Adipocyte (in vitro differentiated cells): ENCODE data around the gene FAR2.

Experiments
- DNase-seq: peaks from one replicate; pipeline ENCODE4 v3.0.0-alpha.2; 2015; ENCODE audit warnings: low read depth
- H3K27me3 ChIP-seq: replicated peaks from 2 replicates; pipeline ENCODE4 v1.7.0; 2013; ENCODE audit warnings: mild to moderate bottlenecking, low read length, moderate library complexity; ENCODE audit not compliant: control insufficient read depth, insufficient read depth
- H3K36me3 ChIP-seq: 2 replicates; pipeline ENCODE4 v1.7.0; 2013; ENCODE audit warnings: low read length, mild to moderate bottlenecking, moderate library complexity; ENCODE audit not compliant: control insufficient read depth, insufficient read depth, severe bottlenecking
- H3K4me1 ChIP-seq: 2 replicates; pipeline ENCODE4 v1.7.0; 2013; ENCODE audit warnings: mild to moderate bottlenecking, low read length, moderate library complexity; ENCODE audit not compliant: control insufficient read depth, insufficient read depth
- H3K4me3 ChIP-seq: 2 replicates; pipeline ENCODE4 v1.7.0; 2013; ENCODE audit warnings: mild to moderate bottlenecking, low read length, moderate library complexity
- H3K9ac ChIP-seq: 2 replicates; pipeline ENCODE4 v1.7.0; 2013; ENCODE audit warnings: mild to moderate bottlenecking, low read length, moderate library complexity
- H3K9me3 ChIP-seq: 2 replicates; pipeline ENCODE4 v1.7.0; 2013; ENCODE audit warnings: mild to moderate bottlenecking, low read length, moderate library complexity; ENCODE audit not compliant: control insufficient read depth

Gene FAR2

GRCh38 chr12:29225834-29226233, 76.8 kb downstream of the FAR2 start:
- Histone ChIP-seq H3K4me3 (peak overlapping the region; percentile 65), H3K36me3 (no peaks in the 10 kb centered on the region), H3K4me1 (peaks cover 24% of the 10 kb centered on the region), H3K9ac (peak overlapping the region; percentile 75), H3K9me3 (no peaks in the 10 kb centered on the region), H3K27me3 (no peaks in the 10 kb centered on the region)
- no peak for DNase-seq

- Histone ChIP-seq H3K27me3 (no peaks in the 10 kb centered on the region), H3K9ac (peak overlapping the region; percentile 75), H3K36me3 (no peaks in the 10 kb centered on the region), H3K9me3 (no peaks in the 10 kb centered on the region), H3K4me3 (peak overlapping the region; percentile 65), H3K4me1 (peaks cover 24% of the 10 kb centered on the region)
- DNase-seq = peak; percentile 70
Measured at GRCh38 chr12:29226616-29227015, 77.5 kb downstream of the FAR2 start.

DNA sequence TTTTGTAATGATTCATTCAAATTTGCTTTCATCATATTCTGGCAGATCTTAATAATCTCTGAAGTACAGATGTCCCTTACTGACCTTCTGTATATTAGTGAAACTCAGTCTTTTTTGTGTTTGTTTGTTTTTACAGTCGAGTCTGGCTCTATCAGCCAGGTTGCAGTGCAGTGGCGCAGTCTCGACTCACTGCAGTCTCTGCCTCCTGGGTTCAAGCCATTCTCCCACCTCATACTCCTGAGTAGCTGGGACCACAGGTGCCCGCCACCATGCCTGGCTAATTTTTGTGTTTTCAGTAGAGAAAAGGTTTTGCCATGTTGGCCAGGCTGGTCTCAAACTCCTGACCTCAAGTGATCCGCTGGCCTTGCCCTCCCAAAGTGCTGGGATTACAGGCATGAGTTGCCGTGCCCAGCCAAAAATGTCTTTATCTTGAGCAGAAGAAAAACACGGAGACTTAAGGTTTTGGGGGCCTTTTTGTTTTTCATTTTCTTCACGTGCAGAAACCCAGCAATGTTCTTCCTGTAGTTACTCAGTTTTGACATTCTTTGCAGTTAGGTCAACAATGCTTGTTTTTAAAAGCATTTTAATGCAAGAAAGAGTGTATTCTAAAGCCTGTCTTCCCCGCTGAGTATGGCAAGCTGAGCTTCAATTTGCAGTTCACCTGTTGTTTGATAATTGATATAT, 79.5 kb downstream of the FAR2 start:
- Histone ChIP-seq H3K9ac (no peak overlapping the region), H3K4me3 (no peak overlapping the region)
- peak; percentile 36 for DNase-seq

DNA sequence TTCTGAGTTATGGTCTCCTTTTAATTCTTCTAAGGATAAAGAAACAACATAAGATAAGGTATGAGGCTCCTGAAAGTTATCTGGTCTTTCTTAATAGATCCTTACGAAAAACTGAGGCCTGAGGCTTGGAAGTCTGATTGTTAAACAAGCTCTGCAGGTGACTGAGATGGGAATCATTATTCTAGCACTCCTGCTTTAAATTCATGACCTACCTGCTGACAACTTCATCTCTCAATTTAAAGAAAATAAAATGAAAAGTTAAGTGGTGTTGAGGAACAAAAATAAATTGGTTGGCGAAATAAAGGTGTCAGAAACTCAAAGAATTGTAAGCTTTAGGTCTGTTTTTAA, 80.1 kb downstream of the FAR2 start:
- no peak overlapping the region for H3K9ac ChIP-seq
- H3K4me1 ChIP-seq = peaks cover 17% of the 10 kb centered on the region
- DNase-seq = no peak
- no peak overlapping the region for H3K4me3 ChIP-seq
- no peaks in the 10 kb centered on the region for H3K36me3 ChIP-seq
- H3K9me3 ChIP-seq = no peaks in the 10 kb centered on the region
- H3K27me3 ChIP-seq = no peaks in the 10 kb centered on the region

More for the DNA sequence above, 79.5 kb downstream of the FAR2 start:
- Histone ChIP-seq H3K36me3 (no peaks in the 10 kb centered on the region), H3K27me3 (no peaks in the 10 kb centered on the region), H3K4me1 (peaks cover 19% of the 10 kb centered on the region), H3K9me3 (no peaks in the 10 kb centered on the region)

- no peak for DNase-seq
- no peak overlapping the region for H3K4me3 ChIP-seq
Measured at GRCh38 chr12:29229937-29230336, 80.9 kb downstream of the FAR2 start.

DNA sequence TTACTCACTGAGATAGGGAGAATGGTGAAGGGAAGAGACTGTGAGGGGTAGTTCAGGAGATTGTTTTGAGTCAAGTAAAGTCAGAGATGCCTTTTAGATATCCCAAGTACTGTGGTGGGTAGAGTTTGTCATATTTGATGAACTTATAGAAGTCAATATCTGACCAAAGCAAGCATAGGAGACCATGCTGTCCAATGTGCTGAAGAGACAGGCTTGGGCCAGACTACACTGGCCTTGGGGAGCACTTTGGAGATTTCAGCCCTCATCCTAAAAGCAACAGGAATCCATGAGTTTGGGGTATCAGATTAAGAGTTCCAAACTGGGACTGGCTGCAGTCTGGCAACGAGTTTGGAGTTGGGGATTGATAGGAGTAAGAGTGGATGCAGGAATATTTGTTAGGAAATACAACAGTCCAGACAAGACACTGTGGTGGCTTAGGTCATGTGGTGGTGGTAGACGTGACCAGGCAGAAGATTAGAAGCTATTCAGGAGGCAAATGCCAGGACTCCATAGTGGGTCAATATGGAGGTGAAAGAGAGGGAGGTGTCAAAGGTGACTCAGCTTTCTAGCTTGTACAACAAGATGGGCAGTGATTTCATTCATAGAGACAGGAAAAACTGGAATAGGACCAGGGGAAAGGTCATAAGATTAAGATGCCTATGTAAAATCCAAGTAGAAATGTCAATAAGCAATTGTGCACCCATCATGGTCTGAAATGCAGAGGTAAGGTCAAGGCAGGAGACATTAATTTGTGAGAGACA, 81.9 kb downstream of the FAR2 start:
- Histone ChIP-seq H3K9ac (no peak overlapping the region), H3K4me1 (peaks cover 11% of the 10 kb centered on the region), H3K36me3 (no peaks in the 10 kb centered on the region), H3K4me3 (no peak overlapping the region), H3K9me3 (no peaks in the 10 kb centered on the region), H3K27me3 (no peaks in the 10 kb centered on the region)
- no peak for DNase-seq

More at GRCh38 chr12:29229937-29230336, 80.9 kb downstream of the FAR2 start:
- Histone ChIP-seq H3K9ac (no peak overlapping the region), H3K9me3 (no peaks in the 10 kb centered on the region), H3K36me3 (no peaks in the 10 kb centered on the region), H3K27me3 (no peaks in the 10 kb centered on the region), H3K4me1 (peaks cover 17% of the 10 kb centered on the region)

GRCh38 chr12:29232086-29232485, 83.0 kb downstream of the FAR2 start:
- Histone ChIP-seq H3K27me3 (no peaks in the 10 kb centered on the region), H3K9ac (no peak overlapping the region), H3K9me3 (no peaks in the 10 kb centered on the region), H3K4me3 (no peak overlapping the region), H3K36me3 (no peaks in the 10 kb centered on the region), H3K4me1 (peaks cover 2% of the 10 kb centered on the region)
- no peak for DNase-seq

GRCh38 chr12:29234552-29234951, 85.5 kb downstream of the FAR2 start:
- DNase-seq = no peak
- no peaks in the 10 kb centered on the region for H3K9me3 ChIP-seq
- no peak overlapping the region for H3K4me3 ChIP-seq
- H3K4me1 ChIP-seq = peaks cover 16% of the 10 kb centered on the region
- no peaks in the 10 kb centered on the region for H3K36me3 ChIP-seq
- no peak overlapping the region for H3K9ac ChIP-seq
- no peaks in the 10 kb centered on the region for H3K27me3 ChIP-seq

DNA sequence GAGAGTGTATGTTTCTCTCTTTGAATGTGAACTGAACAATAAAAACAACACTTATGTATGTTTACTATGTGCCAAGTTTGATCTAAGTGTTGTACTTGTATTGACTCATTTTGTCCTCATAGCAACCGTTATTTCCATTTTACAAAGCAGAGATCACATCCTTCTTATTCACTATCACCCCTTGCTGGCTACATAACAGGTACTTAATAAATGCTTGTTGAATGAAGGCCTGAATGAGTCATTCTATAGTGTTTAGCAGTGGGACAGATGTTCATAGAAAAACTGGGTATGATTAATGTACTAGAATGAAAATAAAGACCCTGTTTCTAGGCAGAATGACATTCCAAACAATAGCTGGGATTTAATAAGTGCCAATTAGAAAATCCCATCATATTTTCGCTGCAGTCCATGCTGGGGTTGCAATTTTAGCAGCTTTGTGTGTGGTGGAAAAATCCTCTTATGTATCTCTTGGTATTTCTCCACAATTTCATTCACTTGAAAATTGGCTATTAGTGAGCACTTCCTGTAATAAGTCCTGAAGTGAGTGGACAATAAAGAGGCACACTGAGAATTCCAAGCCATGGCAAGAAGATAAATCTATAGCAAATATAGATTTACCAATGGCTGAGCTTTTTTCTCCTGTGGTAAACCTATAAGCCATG, 86.0 kb downstream of the FAR2 start:
- Histone ChIP-seq H3K27me3 (no peaks in the 10 kb centered on the region), H3K9me3 (no peaks in the 10 kb centered on the region), H3K36me3 (no peaks in the 10 kb centered on the region), H3K9ac (no peak overlapping the region), H3K4me3 (no peak overlapping the region), H3K4me1 (peaks cover 17% of the 10 kb centered on the region)
- no peak for DNase-seq

DNA sequence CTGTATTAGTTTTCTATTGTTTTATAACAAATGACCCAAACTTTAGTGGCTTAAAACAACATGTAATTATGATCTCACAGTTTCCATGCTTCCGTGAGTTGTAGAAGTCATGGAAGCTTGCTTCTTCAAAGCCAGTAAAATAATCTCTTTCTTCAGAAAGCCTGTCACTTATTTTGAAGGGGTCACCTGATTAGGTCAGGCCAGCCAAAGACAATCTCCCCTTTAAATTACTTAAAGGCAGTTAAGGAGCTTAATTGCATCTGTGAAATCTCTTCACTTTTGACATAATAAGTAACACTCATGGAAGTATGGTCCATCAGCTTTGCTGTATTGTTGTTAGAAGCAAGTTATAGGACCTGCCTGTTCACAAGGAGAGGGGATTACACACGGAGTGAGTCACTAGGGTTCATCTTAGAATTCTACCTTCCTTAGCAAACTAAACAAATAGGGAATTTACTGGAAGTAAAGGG, 89.8 kb downstream of the FAR2 start:
- no peak for DNase-seq
- H3K9ac ChIP-seq = no peak overlapping the region
- no peaks in the 10 kb centered on the region for H3K9me3 ChIP-seq
- no peak overlapping the region for H3K4me3 ChIP-seq
- peaks cover 44% of the 10 kb centered on the region for H3K4me1 ChIP-seq
- no peaks in the 10 kb centered on the region for H3K27me3 ChIP-seq
- no peaks in the 10 kb centered on the region for H3K36me3 ChIP-seq

DNA sequence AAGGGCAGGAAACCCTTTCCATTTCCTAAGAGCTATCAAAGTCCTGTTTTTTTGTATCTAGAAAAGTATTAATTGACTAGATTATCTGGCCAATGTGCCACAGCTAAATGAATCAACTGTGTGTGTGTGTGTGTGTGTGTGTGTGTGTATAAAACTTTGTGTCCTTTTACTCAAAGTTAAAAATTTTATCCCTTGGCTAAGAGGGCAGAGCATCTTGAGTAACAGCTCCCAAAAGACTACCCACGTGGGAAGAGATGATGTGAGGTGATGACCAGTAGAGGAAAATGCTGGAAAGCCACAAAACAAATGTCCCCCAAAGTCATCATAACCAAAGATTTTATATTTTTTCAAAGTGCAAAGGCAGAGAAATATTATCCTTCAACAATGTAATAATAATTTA, 90.3 kb downstream of the FAR2 start:
- H3K9ac ChIP-seq = no peak overlapping the region
- peaks cover 49% of the 10 kb centered on the region for H3K4me1 ChIP-seq
- H3K36me3 ChIP-seq = no peaks in the 10 kb centered on the region
- H3K9me3 ChIP-seq = no peaks in the 10 kb centered on the region
- no peak overlapping the region for H3K4me3 ChIP-seq
- H3K27me3 ChIP-seq = no peaks in the 10 kb centered on the region
- DNase-seq = no peak
